HCT116 (cell line): Measurements from ENCODE around the gene PITPNM1. TPM values are rescaled to one million over a fixed set of nuclear protein-coding genes. Genes with fewer than 3 reads are reported as not detected.

ENCODE experiments used
- ATAC-seq: fragments of 200-7000 bp; cut with Tn5 transposase; 2 replicates; pipeline ENCODE4 v1.9.1; 2020; ENCODE audit warnings: mild to moderate bottlenecking, moderate library complexity
- BruUV-seq: library from RNA; stranded (reverse); fragments of 400-500 nt; replicated peaks from 2 replicates; lab custom pipeline; 2021; lab: Mats Ljungman, UMichigan
- CTCF ChIA-PET: fragments of 300-600 bp; sonication (Branson Sonifier 250); formaldehyde crosslinking; loops from one replicate; lab custom pipeline; 2021; ENCODE audit warnings: antibody characterized with exemption; lab: Charles Lee
- POLR2A ChIA-PET: fragments of 300-600, 350-600 bp; sonication (Branson Sonifier 250); formaldehyde crosslinking; loops from one replicate; lab custom pipeline; 2021; ENCODE audit warnings: antibody characterized with exemption; lab: Charles Lee
- RAD21 ChIA-PET, 2 experiments: fragments of 300-600 bp; sonication (Branson Sonifier 250); formaldehyde crosslinking; loops; one replicate each; lab custom pipeline; 2023; ENCODE audit warnings: low total read pairs in 2 of 2; ENCODE audit not compliant: uncharacterized antibody in 2 of 2, unreplicated experiment in 2 of 2, low non-redundant PET in 1 of 2; lab: Charles Lee
- DNase-seq: peaks from one replicate; pipeline ENCODE4 v3.0.0-alpha.2; 2010; ENCODE audit warnings: low read depth, low spot score
- H2AFZ ChIP-seq: fragments of 200-600 bp; shearing (Covaris generic), sonication (generic); 2 replicates; pipeline ENCODE4 v1.6.1; 2017; ENCODE audit warnings: low read depth, mixed run types, mixed read lengths, antibody characterized with exemption, low read length; ENCODE audit not compliant: poor library complexity, severe bottlenecking
- H3K27ac ChIP-seq: 2 replicates; pipeline ENCODE4 v1.5.1; 2012; ENCODE audit warnings: low read depth, low read length
- H3K27me3 ChIP-seq: fragments of 200-600 bp; sonication (generic); 2 replicates; pipeline ENCODE4 v1.6.1; 2016; ENCODE audit warnings: mixed run types, low read length, mixed read lengths; ENCODE audit not compliant: insufficient read depth
- H3K36me3 ChIP-seq, 2 experiments: fragments of 200-500 bp in 1 of 2; fragments of 200-600 bp in 1 of 2; sonication (Bioruptor generic) in 1 of 2; sonication (generic) in 1 of 2; 2 replicates each; pipeline versions ENCODE4 v1.5.1 to v1.6.1; 2014 to 2016; ENCODE audit warnings: low read length in 2 of 2, inconsistent platforms in 1 of 2, mixed read lengths in 1 of 2, mixed run types in 1 of 2; ENCODE audit not compliant: insufficient read depth in 2 of 2, control insufficient read depth in 1 of 2
- H3K4me1 ChIP-seq, 2 experiments: fragments of 200-600 bp in 1 of 2; sonication (generic) in 1 of 2; 2 replicates each; pipeline versions ENCODE4 v1.5.1 to v1.6.1; 2012 to 2017; ENCODE audit warnings: low read length in 2 of 2, inconsistent platforms in 1 of 2, mild to moderate bottlenecking in 1 of 2, mixed read lengths in 1 of 2, mixed run types in 1 of 2, moderate library complexity in 1 of 2; ENCODE audit not compliant: insufficient read depth in 2 of 2, control insufficient read depth in 1 of 2
- H3K4me2 ChIP-seq: fragments of 200-600 bp; sonication (generic); 2 replicates; pipeline ENCODE4 v1.6.1; 2017; ENCODE audit warnings: mixed run types, low read length, mixed read lengths
- H3K4me3 ChIP-seq, 2 experiments: fragments of 200-600 bp in 1 of 2; sonication (generic) in 1 of 2; replicated peaks in 1 of 2; 2 replicates each; pipeline ENCODE4 v1.5.1; 2011 to 2016; ENCODE audit warnings: low read length in 2 of 2, control low read depth in 1 of 2, low read depth in 1 of 2, mild to moderate bottlenecking in 1 of 2, mixed read lengths in 1 of 2, mixed run types in 1 of 2
- H3K79me2 ChIP-seq: fragments of 200-600 bp; sonication (generic); 2 replicates; pipeline ENCODE4 v1.6.1; 2017; ENCODE audit warnings: mild to moderate bottlenecking, mixed run types, low read length, moderate library complexity, mixed read lengths; ENCODE audit not compliant: insufficient read depth
- H3K9ac ChIP-seq: fragments of 200-600 bp; sonication (generic); 2 replicates; pipeline ENCODE4 v1.6.1; 2016; ENCODE audit warnings: low read length, mixed read lengths
- H3K9me2 ChIP-seq: fragments of 200-600 bp; sonication (generic), shearing (Covaris generic); 2 replicates; pipeline ENCODE4 v1.6.1; 2017; ENCODE audit warnings: mixed run types, mild to moderate bottlenecking, moderate library complexity; ENCODE audit not compliant: insufficient read depth
- H3K9me3 ChIP-seq, 2 experiments: fragments of 200-500 bp in 1 of 2; fragments of 200-600 bp in 1 of 2; sonication (Bioruptor generic) in 1 of 2; sonication (generic) in 1 of 2; 2 replicates each; pipeline ENCODE4 v1.6.1; 2014 to 2017; ENCODE audit warnings: low read length in 2 of 2, mixed read lengths in 2 of 2, inconsistent platforms in 1 of 2, low read depth in 1 of 2, mild to moderate bottlenecking in 1 of 2, mixed run types in 1 of 2, moderate library complexity in 1 of 2; ENCODE audit not compliant: control insufficient read depth in 1 of 2, insufficient read depth in 1 of 2
- H4K20me1 ChIP-seq: fragments of 200-600 bp; sonication (generic), shearing (Covaris generic); 2 replicates; pipeline ENCODE4 v1.6.1; 2017; ENCODE audit warnings: mixed run types, mild to moderate bottlenecking, moderate library complexity; ENCODE audit not compliant: insufficient read depth
- CEBPB ChIP-seq: IDR thresholded peaks from 2 replicates; pipeline ENCODE4 v1.6.1; 2012; ENCODE audit warnings: low read depth
- FOSL1 ChIP-seq: IDR thresholded peaks from 2 replicates; pipeline ENCODE4 v1.6.1; 2012; ENCODE audit warnings: low read depth
- POLR2A ChIP-seq: IDR thresholded peaks from 2 replicates; pipeline ENCODE4 v1.7.0; 2011; ENCODE audit warnings: borderline replicate concordance; ENCODE audit not compliant: insufficient read depth, insufficient read length; ENCODE audit errors: extremely low read depth
- POLR2AphosphoS5 ChIP-seq: IDR thresholded peaks from 2 replicates; pipeline ENCODE4 v1.6.1; 2011; ENCODE audit warnings: mild to moderate bottlenecking, low read depth, low read length, moderate library complexity
- YY1 ChIP-seq: IDR thresholded peaks from 2 replicates; pipeline ENCODE4 v1.6.1; 2011; ENCODE audit warnings: low read length, low read depth, moderate library complexity, mild to moderate bottlenecking; ENCODE audit not compliant: insufficient replicate concordance; ENCODE audit errors: extremely low read depth
- ZFX ChIP-seq: fragments of 450-650 bp; IDR thresholded peaks from 2 replicates; pipeline ENCODE4 v1.6.1; 2017
- ZNF274 ChIP-seq: fragments of 200-500 bp; sonication (Bioruptor generic); IDR thresholded peaks from 2 replicates; pipeline ENCODE4 v1.6.1; 2014; ENCODE audit warnings: mild to moderate bottlenecking, low read depth, low read length, inconsistent platforms
- intact Hi-C: fragments of 100-400 bp; cut with micrococcal nuclease; formaldehyde crosslinking; loops from 2 replicates; pipeline ENCODE4 v1.10.0; 2022
- total RNA-seq: library from RNA; stranded (reverse); gene quantifications from one replicate; pipeline ENCODE4 v1.2.1, GENCODE V29; 2021; ENCODE audit not compliant: unreplicated experiment
- TF ChIP-seq, protein P1 (sequence below), 3 experiments: fragments of 200-600 bp in 1 of 3; sonication (generic) in 1 of 3; IDR thresholded peaks in 2 of 3; conservative IDR thresholded peaks in 1 of 3; 2 replicates each; pipeline ENCODE4 v1.5.1; 2012 to 2017; ENCODE audit warnings: low read depth in 2 of 3, low read length in 2 of 3, antibody characterized with exemption in 1 of 3, borderline replicate concordance in 1 of 3, control low read depth in 1 of 3, mild to moderate bottlenecking in 1 of 3, mixed read lengths in 1 of 3, mixed run types in 1 of 3, moderate library complexity in 1 of 3; ENCODE audit not compliant: insufficient read depth in 1 of 3
- TF ChIP-seq, protein P2 (sequence below): IDR thresholded peaks from 2 replicates; pipeline ENCODE4 v1.6.1; 2011; ENCODE audit warnings: mild to moderate bottlenecking, low read length, moderate library complexity; ENCODE audit not compliant: insufficient replicate concordance; ENCODE audit errors: extremely low read depth
- TF ChIP-seq, protein P3 (sequence below): IDR thresholded peaks from 2 replicates; pipeline ENCODE4 v1.6.1; 2012; ENCODE audit warnings: low read depth

PITPNM1 gene
- total RNA-seq, 1 experiment from 2014 or later, result 79.5 TPM

DNA sequence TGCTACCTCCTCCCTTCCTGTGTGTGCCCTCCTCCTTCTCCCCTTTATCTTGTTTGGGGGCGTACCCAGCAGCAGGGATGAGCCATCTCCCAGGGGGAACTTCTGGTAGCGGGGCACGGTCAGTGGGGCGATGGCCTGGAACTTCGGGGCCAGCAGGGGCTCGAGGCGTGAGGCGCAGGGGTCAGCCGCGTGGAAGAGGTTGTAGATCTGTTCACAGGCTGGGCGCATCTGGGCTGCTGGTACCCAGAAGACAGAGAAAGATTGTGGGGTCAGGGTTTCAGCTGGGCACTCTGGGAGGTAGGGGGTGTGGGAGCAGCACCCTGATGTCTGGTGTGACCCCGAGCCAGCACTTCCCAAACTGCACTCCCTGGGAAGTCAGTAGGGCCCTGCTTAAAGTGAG, 9.1 kb downstream of the PITPNM1 start:
- Histone ChIP-seq H3K9me2 (no peaks in the 10 kb centered on the region), H2AFZ (no peak overlapping the region), H3K4me3 (no peak overlapping the region), H3K27me3 (no peaks in the 10 kb centered on the region), H3K36me3 (peaks cover under 1 to 11% of the 10 kb centered on the region in 2 experiments; a peak in 3 of 4 replicates), H4K20me1 (no peaks in the 10 kb centered on the region), H3K9ac (no peak overlapping the region), H3K27ac (no peak overlapping the region), H3K79me2 (no peaks in the 10 kb centered on the region; the same call in 1 of the 2 replicates), H3K9me3 (no peaks in the 10 kb centered on the region), H3K4me1 (no peaks in the 10 kb centered on the region), H3K4me2 (no peak overlapping the region)
- intact Hi-C loops, result no loop called here
- TF ChIP-seq, protein P1, sequence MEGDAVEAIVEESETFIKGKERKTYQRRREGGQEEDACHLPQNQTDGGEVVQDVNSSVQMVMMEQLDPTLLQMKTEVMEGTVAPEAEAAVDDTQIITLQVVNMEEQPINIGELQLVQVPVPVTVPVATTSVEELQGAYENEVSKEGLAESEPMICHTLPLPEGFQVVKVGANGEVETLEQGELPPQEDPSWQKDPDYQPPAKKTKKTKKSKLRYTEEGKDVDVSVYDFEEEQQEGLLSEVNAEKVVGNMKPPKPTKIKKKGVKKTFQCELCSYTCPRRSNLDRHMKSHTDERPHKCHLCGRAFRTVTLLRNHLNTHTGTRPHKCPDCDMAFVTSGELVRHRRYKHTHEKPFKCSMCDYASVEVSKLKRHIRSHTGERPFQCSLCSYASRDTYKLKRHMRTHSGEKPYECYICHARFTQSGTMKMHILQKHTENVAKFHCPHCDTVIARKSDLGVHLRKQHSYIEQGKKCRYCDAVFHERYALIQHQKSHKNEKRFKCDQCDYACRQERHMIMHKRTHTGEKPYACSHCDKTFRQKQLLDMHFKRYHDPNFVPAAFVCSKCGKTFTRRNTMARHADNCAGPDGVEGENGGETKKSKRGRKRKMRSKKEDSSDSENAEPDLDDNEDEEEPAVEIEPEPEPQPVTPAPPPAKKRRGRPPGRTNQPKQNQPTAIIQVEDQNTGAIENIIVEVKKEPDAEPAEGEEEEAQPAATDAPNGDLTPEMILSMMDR (IDR thresholded peaks at IDR 0.05 in 2 of 3, conservative IDR thresholded peaks at IDR 0.05 in 1 of 3; ENCODE audit: borderline replicate concordance in 1 of 3, insufficient read depth in 1 of 3, low read depth in 2 of 3, low read length in 2 of 3), result no peak
- no peak for TF ChIP-seq YY1
- no peak for TF ChIP-seq CEBPB
- no peak for TF ChIP-seq POLR2AphosphoS5
- no peak for TF ChIP-seq ZFX
- no peak for TF ChIP-seq POLR2A
- no peak for TF ChIP-seq ZNF274
- TF ChIP-seq FOSL1, result no peak
- TF ChIP-seq, protein P2, sequence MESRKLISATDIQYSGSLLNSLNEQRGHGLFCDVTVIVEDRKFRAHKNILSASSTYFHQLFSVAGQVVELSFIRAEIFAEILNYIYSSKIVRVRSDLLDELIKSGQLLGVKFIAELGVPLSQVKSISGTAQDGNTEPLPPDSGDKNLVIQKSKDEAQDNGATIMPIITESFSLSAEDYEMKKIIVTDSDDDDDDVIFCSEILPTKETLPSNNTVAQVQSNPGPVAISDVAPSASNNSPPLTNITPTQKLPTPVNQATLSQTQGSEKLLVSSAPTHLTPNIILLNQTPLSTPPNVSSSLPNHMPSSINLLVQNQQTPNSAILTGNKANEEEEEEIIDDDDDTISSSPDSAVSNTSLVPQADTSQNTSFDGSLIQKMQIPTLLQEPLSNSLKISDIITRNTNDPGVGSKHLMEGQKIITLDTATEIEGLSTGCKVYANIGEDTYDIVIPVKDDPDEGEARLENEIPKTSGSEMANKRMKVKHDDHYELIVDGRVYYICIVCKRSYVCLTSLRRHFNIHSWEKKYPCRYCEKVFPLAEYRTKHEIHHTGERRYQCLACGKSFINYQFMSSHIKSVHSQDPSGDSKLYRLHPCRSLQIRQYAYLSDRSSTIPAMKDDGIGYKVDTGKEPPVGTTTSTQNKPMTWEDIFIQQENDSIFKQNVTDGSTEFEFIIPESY, result no peak
- TF ChIP-seq, protein P3, sequence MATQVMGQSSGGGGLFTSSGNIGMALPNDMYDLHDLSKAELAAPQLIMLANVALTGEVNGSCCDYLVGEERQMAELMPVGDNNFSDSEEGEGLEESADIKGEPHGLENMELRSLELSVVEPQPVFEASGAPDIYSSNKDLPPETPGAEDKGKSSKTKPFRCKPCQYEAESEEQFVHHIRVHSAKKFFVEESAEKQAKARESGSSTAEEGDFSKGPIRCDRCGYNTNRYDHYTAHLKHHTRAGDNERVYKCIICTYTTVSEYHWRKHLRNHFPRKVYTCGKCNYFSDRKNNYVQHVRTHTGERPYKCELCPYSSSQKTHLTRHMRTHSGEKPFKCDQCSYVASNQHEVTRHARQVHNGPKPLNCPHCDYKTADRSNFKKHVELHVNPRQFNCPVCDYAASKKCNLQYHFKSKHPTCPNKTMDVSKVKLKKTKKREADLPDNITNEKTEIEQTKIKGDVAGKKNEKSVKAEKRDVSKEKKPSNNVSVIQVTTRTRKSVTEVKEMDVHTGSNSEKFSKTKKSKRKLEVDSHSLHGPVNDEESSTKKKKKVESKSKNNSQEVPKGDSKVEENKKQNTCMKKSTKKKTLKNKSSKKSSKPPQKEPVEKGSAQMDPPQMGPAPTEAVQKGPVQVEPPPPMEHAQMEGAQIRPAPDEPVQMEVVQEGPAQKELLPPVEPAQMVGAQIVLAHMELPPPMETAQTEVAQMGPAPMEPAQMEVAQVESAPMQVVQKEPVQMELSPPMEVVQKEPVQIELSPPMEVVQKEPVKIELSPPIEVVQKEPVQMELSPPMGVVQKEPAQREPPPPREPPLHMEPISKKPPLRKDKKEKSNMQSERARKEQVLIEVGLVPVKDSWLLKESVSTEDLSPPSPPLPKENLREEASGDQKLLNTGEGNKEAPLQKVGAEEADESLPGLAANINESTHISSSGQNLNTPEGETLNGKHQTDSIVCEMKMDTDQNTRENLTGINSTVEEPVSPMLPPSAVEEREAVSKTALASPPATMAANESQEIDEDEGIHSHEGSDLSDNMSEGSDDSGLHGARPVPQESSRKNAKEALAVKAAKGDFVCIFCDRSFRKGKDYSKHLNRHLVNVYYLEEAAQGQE, result no peak
- BruUV-seq, result no TSS peak
- no peak for ATAC-seq
- DNase-seq, result no peak
- CTCF ChIA-PET, result no interaction called here
- POLR2A ChIA-PET, result no interaction called here
- RAD21 ChIA-PET, result no interaction called here
